ENCODE results near the gene BFSP1.

BFSP1 gene

GRCh38 chr20:17449031-17449430, 82.1 kb downstream of the BFSP1 start:
- no peaks in the 10 kb centered on the region for H3K27me3 ChIP-seq (ENCODE audit: control insufficient read depth, insufficient read depth, low read length)
- H3K9ac ChIP-seq (ENCODE audit: low read depth, low read length): no peak overlapping the region
- H3K4me3 ChIP-seq (ENCODE audit: low read depth, low read length): no peak overlapping the region
- H3K36me3 ChIP-seq (ENCODE audit: control insufficient read depth, insufficient read depth, low read length): no peaks in the 10 kb centered on the region
- no peaks in the 10 kb centered on the region for H3K9me3 ChIP-seq (ENCODE audit: control insufficient read depth, insufficient read depth, low read length)
- H3K4me1 ChIP-seq (ENCODE audit: control insufficient read depth, insufficient read depth, low read length): no peaks in the 10 kb centered on the region

GRCh38 chr20:17448071-17448470, 83.1 kb downstream of the BFSP1 start:
- Histone ChIP-seq H3K4me1 (ENCODE audit: control insufficient read depth, insufficient read depth, low read length) (no peaks in the 10 kb centered on the region), H3K36me3 (ENCODE audit: control insufficient read depth, insufficient read depth, low read length) (no peaks in the 10 kb centered on the region), H3K9me3 (ENCODE audit: control insufficient read depth, insufficient read depth, low read length) (no peaks in the 10 kb centered on the region), H3K4me3 (ENCODE audit: low read depth, low read length) (no peak overlapping the region), H3K27me3 (ENCODE audit: control insufficient read depth, insufficient read depth, low read length) (no peaks in the 10 kb centered on the region), H3K9ac (ENCODE audit: low read depth, low read length) (no peak overlapping the region)

GRCh38 chr20:17446171-17446570, 85.0 kb downstream of the BFSP1 start:
- Histone ChIP-seq H3K9ac (ENCODE audit: low read depth, low read length) (no peak overlapping the region), H3K36me3 (ENCODE audit: control insufficient read depth, insufficient read depth, low read length) (no peaks in the 10 kb centered on the region), H3K4me3 (ENCODE audit: low read depth, low read length) (no peak overlapping the region), H3K27me3 (ENCODE audit: control insufficient read depth, insufficient read depth, low read length) (no peaks in the 10 kb centered on the region), H3K9me3 (ENCODE audit: control insufficient read depth, insufficient read depth, low read length) (no peaks in the 10 kb centered on the region), H3K4me1 (ENCODE audit: control insufficient read depth, insufficient read depth, low read length) (no peaks in the 10 kb centered on the region)

- no peaks in the 10 kb centered on the region for H3K9me3 ChIP-seq (ENCODE audit: control insufficient read depth, insufficient read depth, low read length)
- H3K9ac ChIP-seq (ENCODE audit: low read depth, low read length): no peak overlapping the region
- H3K27me3 ChIP-seq (ENCODE audit: control insufficient read depth, insufficient read depth, low read length): no peaks in the 10 kb centered on the region
- no peaks in the 10 kb centered on the region for H3K4me1 ChIP-seq (ENCODE audit: control insufficient read depth, insufficient read depth, low read length)
- no peak overlapping the region for H3K4me3 ChIP-seq (ENCODE audit: low read depth, low read length)
- H3K36me3 ChIP-seq (ENCODE audit: control insufficient read depth, insufficient read depth, low read length): no peaks in the 10 kb centered on the region
Observed at GRCh38 chr20:17445543-17445942, 85.6 kb downstream of the BFSP1 start.

GRCh38 chr20:17444091-17444490, 87.1 kb downstream of the BFSP1 start:
- Histone ChIP-seq H3K4me1 (ENCODE audit: control insufficient read depth, insufficient read depth, low read length) (no peaks in the 10 kb centered on the region), H3K27me3 (ENCODE audit: control insufficient read depth, insufficient read depth, low read length) (no peaks in the 10 kb centered on the region), H3K9ac (ENCODE audit: low read depth, low read length) (no peak overlapping the region), H3K4me3 (ENCODE audit: low read depth, low read length) (no peak overlapping the region), H3K36me3 (ENCODE audit: control insufficient read depth, insufficient read depth, low read length) (no peaks in the 10 kb centered on the region), H3K9me3 (ENCODE audit: control insufficient read depth, insufficient read depth, low read length) (no peaks in the 10 kb centered on the region)
